ENCODE results near the gene ULK4. TPM values are rescaled to one million over a fixed set of nuclear protein-coding genes. Genes with fewer than 3 reads are reported as not detected.
A peak's percentile ranks its signal among the peaks of the same experiment; 100 is the strongest.
"Not testable (repeated sequence)": the region's sequence is repeated elsewhere in the genome, so short reads cannot be mapped to it uniquely, and the experiment has no call there.

The ULK4 gene
- total RNA-seq, 1 donor, result 23.2 TPM

DNA sequence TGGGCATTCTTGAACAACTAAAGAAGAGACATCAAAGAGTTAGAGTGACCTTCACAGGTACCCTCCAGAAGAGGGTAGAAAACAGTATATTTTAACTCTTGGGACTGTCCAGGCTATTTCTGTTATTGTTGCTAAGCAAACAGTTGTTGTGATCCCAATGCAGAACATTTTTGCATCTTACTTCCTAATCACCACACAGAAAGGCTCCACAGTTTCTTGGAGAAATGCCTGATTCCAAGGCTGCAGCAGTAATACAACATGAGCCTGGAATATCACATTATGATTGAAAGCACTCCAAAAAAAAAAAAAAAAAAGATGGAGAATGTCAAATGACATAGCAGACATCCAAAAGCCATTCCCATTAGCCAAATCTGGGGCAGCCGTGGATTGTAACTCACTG, 567.0 kb downstream of the ULK4 start:
- DNase-seq (ENCODE audit: low read depth in 2 of 3, low spot score in 2 of 3), result no peak

DNA sequence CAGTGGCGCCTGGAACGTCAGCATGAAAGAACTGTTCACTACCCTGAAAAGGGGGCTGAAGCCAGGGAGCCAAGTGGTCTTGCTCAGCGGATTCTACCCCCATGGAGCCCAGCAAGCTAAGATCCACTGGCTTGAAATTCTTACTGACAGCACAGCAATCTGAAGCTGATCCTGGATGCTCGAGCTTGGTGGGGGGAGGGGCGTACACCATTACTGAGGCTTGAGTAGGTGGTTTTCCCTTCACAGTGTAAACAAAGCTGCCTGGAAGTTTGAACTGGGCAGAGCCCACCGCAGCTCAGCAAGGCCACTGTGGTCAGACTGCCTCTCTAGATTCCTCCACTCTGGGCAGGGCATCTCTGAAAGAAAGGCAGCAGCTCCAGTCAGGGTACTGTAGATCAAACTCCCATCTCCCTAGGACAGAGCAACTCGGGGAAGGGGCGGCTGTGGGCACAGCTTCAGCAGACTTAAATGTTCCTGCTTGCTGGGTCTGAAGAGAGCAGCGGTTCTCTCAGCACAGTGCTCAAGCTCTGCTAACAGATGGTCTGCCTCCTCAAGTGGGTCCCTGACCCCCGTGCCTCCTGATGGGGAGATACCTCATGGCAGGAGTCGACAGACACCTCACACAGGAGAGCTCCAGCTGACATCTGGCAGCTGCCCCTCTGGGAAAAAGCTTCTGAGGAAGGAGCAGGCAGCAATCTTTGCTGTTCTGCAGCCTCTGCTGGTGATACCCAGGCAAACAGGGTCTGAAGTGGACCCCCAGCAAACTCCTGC, 591.0 kb downstream of the ULK4 start:
- DNase-seq (ENCODE audit: low read depth in 2 of 3, low spot score in 2 of 3), result not testable (repeated sequence)

DNA sequence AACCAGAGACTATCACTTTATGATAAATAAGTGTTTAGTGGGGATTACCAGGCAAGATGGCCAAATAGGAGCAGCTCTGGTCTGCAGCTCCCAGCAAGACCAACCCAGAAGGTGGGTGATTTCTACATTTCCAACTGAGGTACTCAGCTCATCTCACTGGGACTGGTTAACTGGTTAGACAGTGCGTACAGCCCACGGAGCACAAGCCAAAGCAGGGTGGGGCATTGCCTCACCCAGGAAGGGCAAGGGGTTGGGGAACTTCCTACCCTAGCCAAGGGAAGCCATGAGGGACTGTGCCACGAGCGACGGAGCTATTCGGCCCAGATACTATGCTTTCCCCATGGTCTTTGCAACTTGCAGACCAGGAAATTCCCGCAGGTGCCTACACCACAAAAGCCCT, 591.6 kb downstream of the ULK4 start:
- no peak for DNase-seq (ENCODE audit: low read depth in 2 of 3, low spot score in 2 of 3)

DNA sequence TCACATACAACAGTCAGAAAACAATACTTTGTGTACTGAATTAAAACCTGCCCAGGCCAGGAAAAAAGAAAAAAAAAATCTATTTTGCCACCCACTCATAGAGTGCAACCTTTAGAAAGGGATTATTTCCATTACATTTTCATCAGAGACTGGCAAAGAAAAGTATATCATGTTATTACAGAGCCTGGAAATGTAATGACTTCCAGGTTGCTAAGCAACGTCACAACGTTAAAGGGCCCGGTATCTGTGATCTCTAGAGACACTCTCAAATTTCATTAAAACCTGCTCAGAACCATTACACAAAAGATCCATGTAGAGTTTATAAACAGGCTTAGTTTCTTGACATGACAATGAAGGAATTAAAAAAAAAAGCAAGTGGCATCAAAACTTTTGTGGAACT, 592.1 kb downstream of the ULK4 start:
- peak in 1 of 3 donors; percentile 30 for DNase-seq (ENCODE audit: low read depth in 2 of 3, low spot score in 2 of 3)

DNA sequence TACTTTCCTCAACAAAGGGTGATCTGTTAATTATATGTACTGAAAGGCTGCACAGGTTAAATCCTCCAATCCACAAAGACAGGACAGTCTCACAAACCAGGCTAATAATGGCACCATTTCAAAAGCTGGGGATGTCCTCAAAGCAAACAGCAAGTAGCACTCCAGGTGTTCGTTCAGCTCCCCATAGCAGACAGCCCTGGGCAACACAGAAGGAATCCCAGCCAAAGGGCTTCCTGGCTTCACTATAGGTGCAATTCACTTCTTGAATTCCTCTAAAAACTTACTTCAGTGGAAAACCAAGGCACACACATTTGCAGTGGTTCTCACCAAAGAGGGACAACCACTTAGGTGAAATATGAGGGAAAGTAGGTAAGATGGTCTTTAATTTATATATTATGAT, 595.9 kb downstream of the ULK4 start:
- DNase-seq (ENCODE audit: low read depth in 2 of 3, low spot score in 2 of 3), result no peak

DNA sequence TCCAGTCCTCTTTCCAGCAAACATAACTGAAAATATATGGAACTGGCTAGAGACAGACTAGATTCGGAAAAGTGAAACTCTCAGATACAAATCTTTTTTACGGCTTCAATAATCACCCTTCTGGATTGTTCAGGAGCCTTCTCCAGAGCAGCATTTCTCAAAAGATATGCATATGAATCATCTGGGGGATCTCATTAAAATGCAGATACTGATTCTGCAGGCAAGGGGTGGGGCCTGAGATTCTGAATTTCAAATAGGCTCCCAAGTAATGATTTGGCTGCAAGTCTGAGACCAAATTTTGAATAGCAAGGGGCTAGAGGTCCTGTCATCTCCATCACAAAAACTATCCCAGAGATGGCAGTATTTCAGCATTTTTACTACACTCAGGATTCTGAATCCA, 597.2 kb downstream of the ULK4 start:
- DNase-seq (ENCODE audit: low read depth in 2 of 3, low spot score in 2 of 3), result no peak

DNA sequence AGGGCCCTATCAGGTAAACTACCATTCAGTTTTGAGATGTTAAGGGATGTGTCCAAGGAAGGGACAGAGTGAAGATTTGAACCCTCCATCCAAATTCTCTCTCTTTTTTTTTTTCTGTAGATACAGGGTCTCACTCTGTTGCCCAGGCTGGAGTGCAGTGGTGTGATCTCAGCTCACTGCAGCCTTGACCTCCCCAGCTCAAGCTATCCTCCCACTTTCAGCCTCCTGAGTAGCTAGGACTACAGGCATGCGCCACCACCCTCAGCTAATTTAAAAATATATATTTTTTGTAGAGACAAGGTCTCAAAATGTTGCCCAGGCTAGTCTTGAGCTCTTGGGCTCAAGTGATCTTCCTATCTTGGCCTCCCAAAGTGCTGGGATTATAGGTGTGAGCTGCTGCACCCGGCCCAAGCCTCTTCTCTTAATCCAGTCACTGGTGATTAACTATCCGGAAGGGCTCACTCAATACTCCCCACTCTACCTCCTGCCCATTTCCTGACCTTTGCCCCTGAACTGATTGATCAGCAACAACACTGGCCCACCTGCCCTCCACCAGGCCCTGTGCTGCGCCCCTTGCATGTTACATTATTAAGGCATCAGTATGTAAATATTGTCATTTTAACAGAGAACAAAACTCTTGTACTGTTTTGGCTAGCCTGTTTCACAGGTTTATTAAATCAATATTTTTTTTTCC, 597.9 kb downstream of the ULK4 start:
- DNase-seq (ENCODE audit: low read depth in 2 of 3, low spot score in 2 of 3), result no peak

DNA sequence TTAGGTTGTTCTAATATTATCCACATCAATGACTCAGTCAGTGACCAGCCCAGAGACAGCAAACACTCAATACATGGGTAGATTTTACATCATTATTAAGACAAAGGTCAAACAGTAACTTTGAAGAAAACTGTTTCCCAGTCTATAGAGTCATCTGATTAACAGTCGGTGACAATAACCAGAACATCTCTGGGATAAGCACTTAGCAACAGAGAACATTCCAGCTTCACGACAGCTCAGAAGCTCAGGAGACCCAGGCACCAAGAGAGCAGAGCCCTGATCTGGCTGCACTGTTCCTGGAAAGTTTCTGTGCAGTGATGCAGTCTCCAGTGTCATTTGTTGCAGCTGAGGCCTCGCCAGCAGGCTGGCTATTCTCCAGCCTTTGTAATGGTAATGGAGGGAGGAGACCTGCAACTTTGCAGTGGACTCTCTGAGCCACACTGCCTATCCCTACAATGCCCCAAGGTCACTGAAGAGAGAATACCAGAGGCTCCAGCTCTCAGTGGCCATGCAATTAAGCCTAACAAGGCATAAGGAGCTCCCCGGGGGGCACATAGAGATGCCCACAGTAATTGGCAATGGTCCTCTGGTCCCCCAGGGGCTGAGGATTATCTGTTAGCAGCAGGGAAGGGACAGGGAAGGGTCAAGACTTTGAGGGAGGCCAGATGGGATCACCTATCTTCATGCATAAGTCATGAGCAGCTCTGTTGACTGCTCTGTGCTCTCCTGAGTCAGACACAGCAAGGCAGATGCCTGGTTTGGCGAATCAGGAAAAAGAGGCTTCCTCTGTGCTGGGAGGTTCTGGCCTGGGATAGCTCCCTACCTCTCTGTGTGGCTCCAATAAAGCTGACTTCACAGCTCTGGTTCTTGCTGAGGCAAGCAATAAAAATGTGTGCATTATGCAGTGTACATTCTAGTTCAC, 599.0 kb downstream of the ULK4 start:
- DNase-seq (ENCODE audit: low read depth in 2 of 3, low spot score in 2 of 3), result no peak

DNA sequence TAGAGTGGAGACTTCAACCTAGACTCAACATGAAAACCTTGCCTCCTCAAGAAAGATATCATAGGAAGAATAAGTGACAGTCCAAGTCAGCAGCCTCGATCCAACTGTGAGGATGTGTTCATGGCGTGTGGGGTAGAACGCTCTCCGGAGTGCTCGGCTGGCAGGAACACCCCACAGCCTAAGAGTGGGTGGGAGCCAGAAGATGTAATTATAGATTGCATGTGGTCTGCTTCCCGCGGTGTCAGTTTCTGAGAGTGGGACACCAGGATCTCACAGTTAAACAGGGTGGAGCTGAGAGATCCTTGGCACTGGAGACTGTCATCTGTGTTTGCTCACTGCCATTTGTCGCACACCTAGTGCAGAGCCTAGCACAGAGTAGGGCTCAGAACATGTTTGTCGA, 604.6 kb downstream of the ULK4 start:
- DNase-seq (ENCODE audit: low read depth in 2 of 3, low spot score in 2 of 3), result no peak

DNA sequence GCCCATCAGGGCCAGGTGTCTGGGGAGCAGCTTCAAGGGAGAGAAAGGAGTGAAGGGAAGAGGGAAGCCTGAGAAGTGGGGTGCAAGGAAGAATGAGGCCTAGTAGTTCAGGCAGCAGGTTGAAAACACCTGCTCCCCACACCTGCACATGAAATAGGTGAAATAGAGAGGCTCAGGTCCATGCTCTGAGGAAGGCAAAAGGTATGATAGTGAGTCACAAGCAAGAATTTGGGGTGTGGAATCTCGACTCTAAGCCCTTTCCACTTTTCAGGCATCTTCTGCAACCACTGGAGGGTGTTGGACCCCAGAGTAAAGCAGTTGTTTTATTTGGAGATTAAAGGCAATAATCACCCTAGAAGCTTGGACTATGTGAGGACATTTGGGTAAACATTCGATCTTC, 605.1 kb downstream of the ULK4 start:
- DNase-seq (ENCODE audit: low read depth in 2 of 3, low spot score in 2 of 3), result no peak

DNA sequence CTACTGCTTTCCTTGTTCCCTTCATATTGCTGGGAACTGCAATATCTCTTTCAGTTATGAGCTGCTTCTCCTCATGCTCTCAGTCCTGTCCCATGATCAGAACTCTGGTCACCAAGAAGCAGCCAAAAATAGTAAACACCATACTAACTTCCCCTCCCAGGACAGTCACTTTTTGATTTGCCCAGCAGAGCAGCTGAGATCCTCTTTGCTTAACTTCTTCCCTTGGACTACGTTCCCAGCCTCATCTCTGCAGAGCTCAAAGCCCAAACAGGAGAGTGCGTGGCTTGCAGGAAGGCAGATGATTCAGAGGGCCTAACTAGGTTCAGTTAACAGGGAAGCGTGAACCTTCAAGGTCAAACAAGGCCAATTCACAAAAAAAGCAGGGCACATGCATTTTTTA, 609.4 kb downstream of the ULK4 start:
- no peak for DNase-seq (ENCODE audit: low read depth in 2 of 3, low spot score in 2 of 3)

DNA sequence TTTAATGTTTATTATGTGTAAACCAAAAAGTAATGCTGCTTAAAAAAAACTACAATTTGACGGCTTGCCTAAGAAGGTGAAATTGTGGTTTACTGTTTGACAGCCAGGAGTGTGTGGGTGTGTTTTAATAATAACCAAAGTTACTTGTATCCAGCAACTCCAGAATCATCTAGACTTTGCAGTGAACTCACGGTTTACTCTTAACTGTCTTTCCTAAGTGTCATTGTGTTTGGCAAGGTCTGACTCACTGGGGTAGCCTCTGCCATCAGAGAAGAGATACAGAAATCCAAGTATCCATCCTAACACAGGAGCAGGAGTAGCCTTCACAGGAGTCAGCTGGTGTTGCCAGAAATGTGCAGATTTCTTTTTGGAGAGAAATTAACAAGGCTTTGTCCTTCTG, 611.5 kb downstream of the ULK4 start:
- no peak for DNase-seq (ENCODE audit: low read depth in 2 of 3, low spot score in 2 of 3)

DNA sequence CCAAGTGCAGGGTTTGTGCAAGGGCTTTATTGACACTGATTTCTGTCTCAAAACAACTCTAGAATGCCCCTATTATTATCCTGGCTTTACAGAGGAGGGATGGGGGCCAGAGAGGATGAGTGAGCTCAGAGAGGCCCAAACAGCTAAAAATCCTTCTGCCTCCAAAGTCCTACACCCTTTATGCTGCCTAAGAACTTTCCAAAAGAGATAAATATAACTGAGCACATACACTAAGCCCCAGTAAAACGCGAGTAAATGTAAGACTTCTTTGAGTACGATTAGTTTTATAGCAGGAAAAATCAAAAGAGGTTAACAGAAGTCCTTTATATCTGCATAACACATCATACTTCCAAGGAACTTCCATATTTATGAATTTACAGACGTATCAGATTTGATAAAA, 613.5 kb downstream of the ULK4 start:
- no peak for DNase-seq (ENCODE audit: low read depth in 2 of 3, low spot score in 2 of 3)

DNA sequence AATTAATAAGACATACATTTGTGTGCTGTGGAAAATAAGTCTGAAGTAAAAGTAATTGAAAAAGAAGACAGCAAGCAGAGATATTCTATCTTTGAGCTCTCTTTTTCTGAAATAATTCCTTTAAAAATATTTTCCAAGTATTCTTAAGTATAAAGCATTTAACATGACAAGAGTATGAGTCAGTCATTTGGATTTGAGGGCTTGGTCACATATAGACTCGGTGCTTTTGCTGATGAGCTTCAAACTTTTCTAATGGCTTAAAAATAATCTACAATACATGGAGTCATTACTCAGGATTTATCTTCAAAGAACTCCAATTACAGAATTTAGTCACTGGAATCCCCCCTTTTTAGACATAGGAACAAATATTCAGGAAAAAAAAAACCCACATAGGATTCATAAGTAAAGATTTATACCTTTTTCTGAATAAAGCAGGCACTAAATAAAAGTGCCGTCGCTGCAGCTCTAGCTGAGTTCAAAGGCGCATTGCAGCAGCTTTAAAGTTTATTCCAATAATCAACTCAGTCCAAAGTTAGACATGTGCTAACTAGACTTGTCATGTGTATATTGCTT, 615.1 kb downstream of the ULK4 start:
- DNase-seq (ENCODE audit: low read depth in 2 of 3, low spot score in 2 of 3), result no peak

DNA sequence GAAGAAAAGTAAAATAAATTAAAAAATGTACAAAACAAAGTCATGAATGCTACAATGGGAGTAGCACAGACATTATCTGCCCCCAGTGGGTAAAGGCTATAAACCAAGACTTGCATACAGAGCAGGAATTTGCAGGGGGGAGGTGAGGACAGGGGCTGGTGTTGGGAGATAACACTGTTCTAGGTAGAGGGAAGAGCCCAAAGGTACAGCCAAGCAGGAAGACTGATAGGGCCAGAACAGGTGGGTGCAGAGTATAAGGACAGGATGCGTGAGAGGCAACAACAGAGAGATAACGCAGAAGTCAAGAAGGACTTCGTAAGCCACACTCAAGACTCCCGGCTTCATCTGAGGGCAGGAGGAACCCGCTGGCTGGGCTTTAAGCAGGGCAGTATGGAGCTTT, 616.1 kb downstream of the ULK4 start:
- DNase-seq (ENCODE audit: low read depth in 2 of 3, low spot score in 2 of 3), result no peak

DNA sequence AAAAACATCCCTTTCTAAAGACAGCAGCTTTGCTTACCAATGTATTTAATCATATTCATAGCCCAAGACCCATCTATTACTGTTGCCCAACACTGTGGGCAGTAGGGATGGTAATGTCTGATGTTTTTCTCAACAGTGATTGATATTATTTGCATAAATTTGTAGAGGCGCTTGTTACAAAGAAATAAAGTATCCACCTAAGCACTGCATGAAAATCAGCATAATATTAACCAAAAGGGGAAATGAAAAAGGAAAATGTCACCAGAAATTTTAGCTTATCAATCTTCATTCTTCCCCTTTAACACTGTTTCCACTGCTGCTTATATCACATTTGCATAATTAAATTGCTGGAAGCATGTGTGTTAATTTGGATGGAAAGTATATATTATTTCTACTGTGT, 622.1 kb downstream of the ULK4 start:
- no peak for DNase-seq (ENCODE audit: low read depth in 2 of 3, low spot score in 2 of 3)

DNA sequence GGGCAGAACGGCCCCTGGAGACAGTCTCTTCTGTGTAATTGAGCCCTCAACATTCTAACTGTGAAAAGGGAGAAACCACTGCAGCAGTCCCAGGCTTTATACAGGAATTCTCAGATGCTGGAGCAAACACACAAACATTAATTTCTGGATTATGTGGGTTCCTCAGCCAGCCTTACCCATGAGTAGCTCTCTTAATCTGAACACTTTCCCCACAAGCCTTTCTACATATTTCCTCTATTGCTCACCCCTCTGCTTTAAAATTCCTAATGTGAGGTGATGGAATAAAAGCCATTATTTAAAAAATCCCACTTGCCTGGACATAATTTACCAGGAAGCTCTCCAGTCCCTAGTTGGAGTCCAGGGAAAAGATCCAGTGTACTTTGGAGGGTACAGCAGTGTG, 623.6 kb downstream of the ULK4 start:
- no peak for DNase-seq (ENCODE audit: low read depth in 2 of 3, low spot score in 2 of 3)

DNA sequence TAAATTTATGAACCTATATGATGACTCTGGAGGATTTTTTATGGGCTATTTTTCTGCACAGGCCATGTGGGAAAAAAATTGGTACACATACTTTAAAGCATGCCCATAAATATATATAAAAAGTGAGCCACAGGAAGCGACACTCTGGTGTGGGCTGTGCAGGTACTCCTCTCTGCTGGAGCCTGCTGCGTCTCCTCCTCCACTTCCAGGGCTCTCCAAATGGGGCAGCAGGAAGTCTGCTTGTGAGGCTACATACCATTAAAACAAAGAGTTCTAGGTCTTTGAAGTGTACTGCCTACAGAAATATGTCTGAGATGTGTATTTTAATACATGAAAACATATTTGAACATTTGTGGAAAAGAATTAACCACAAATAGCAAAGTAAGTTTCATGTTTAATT, 627.5 kb downstream of the ULK4 start:
- no peak for DNase-seq (ENCODE audit: low read depth in 2 of 3, low spot score in 2 of 3)

DNA sequence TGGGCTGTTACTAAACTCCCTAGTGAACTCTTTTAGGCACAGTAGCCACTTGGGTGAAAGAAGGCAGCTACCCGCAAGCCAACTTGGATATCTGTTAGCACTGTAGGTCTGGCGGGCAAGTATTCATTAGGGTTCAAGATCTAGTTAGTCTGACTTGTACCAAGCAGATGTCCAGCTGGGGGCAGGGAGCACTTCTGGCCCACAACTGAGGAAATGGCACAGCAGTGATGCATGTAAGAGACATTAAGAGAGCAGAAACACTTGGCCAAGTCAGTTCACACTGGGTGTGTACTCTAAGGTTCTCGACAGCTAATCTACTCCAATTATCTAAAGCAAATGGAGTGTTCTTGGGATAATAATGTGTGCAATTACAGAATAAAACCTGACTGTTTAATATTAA, 630.9 kb downstream of the ULK4 start:
- no peak for DNase-seq (ENCODE audit: low read depth in 2 of 3, low spot score in 2 of 3)

DNA sequence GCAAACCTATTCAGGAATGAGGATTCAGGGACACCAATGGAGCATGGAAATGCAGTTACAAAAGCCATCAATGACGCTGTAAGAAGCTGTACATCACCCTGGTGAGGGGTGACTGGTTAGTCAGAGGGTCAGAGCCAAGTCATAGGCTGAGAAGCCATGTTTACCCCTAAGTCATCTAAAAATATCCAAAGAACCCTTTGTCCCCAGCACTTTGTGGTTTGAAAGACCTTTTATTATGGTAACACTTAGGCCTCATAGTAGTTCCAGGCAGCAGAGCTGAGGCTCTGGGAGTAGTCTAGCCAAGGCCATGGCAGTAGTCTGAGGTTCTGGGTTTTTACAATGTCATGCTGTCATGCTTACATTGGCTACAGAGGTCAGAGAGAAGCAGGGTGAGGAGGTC, 631.4 kb downstream of the ULK4 start:
- DNase-seq (ENCODE audit: low read depth in 2 of 3, low spot score in 2 of 3), result no peak

DNA sequence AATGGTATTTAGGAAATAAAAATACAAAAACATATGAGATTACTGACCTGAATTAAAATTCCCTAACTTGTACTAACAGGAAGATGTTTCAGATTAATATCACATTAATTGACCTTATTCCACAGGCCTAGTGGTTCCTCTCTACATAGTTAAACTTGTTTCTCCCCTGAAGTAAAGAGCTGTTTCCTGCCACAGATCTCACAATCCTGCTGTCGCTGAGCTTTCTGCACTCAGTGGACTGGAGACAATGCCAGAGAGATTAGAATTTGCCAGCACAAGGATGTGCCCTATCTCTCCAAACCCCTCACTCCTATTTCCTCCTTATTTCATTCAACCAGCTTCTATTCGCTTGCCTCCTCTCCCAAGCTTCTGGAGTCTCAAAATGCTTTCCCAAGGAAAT, 632.0 kb downstream of the ULK4 start:
- DNase-seq (ENCODE audit: low read depth in 2 of 3, low spot score in 2 of 3), result no peak

Data from hematopoietic multipotent progenitor cell (in vitro differentiated cells).